OCI-LY1 (cell line): ENCODE data around the gene SLAMF7.

Experiments
- H2AFZ ChIP-seq: fragments of 200-600 bp; sonication (generic), shearing (Covaris generic); 2 replicates; pipeline ENCODE4 v1.6.0; 2014; ENCODE audit warnings: antibody characterized with exemption, mild to moderate bottlenecking, low read length
- H3F3A ChIP-seq: fragments of 200-600 bp; sonication (generic), shearing (Covaris generic); 2 replicates; pipeline ENCODE4 v1.6.0; 2014; ENCODE audit warnings: mild to moderate bottlenecking, antibody characterized with exemption, low read length, moderate library complexity; ENCODE audit not compliant: insufficient read depth
- H3K27ac ChIP-seq: fragments of 200-600 bp; sonication (generic); 2 replicates; pipeline ENCODE4 v1.5.1; 2014; ENCODE audit warnings: low read length, mixed run types, mild to moderate bottlenecking, low read depth; ENCODE audit not compliant: poor library complexity, severe bottlenecking
- H3K27me3 ChIP-seq: fragments of 200-600 bp; sonication (generic); 2 replicates; pipeline ENCODE4 v1.6.0; 2014; ENCODE audit warnings: antibody characterized with exemption, mild to moderate bottlenecking, low read length, moderate library complexity; ENCODE audit not compliant: insufficient read depth
- H3K36me3 ChIP-seq: fragments of 200-600 bp; sonication (generic); 2 replicates; pipeline ENCODE4 v1.6.1; 2014; ENCODE audit warnings: mild to moderate bottlenecking, antibody characterized with exemption, low read length, moderate library complexity, mixed read lengths; ENCODE audit not compliant: insufficient read depth
- H3K4me1 ChIP-seq: fragments of 200-600 bp; sonication (generic); 2 replicates; pipeline ENCODE4 v1.5.1; 2014; ENCODE audit warnings: mild to moderate bottlenecking, low read length, moderate library complexity; ENCODE audit not compliant: insufficient read depth, severe bottlenecking
- H3K4me2 ChIP-seq: fragments of 200-600 bp; sonication (generic), shearing (Covaris generic); 2 replicates; pipeline ENCODE4 v1.6.1; 2014; ENCODE audit warnings: low read length
- H3K4me3 ChIP-seq: fragments of 200-600 bp; sonication (generic); 2 replicates; pipeline ENCODE4 v1.5.1; 2014; ENCODE audit warnings: low read length, low read depth, mild to moderate bottlenecking, mixed read lengths; ENCODE audit not compliant: poor library complexity, severe bottlenecking
- H3K79me2 ChIP-seq: fragments of 200-600 bp; shearing (Covaris generic); 2 replicates; pipeline ENCODE4 v1.6.1; 2016; ENCODE audit warnings: mixed run types, low read length, mixed read lengths; ENCODE audit not compliant: insufficient read depth
- H3K9ac ChIP-seq: fragments of 200-600 bp; sonication (generic), shearing (Covaris generic); 2 replicates; pipeline ENCODE4 v1.6.1; 2014; ENCODE audit warnings: mild to moderate bottlenecking, low read length, mixed read lengths
- H3K9me2 ChIP-seq: fragments of 200-600 bp; sonication (generic), shearing (Covaris generic); 2 replicates; pipeline ENCODE4 v1.6.1; 2014; ENCODE audit warnings: low read depth, mild to moderate bottlenecking, low read length, mixed read lengths
- H3K9me3 ChIP-seq: fragments of 200-600 bp; shearing (Covaris generic); 2 replicates; pipeline ENCODE4 v1.6.1; 2014; ENCODE audit warnings: low read length, mixed read lengths
- H4K20me1 ChIP-seq: fragments of 200-600 bp; sonication (generic), shearing (Covaris generic); 2 replicates; pipeline ENCODE4 v1.6.0; 2016; ENCODE audit warnings: mild to moderate bottlenecking, low read length; ENCODE audit not compliant: insufficient read depth
- CTCF ChIP-seq: fragments of 200-600 bp; sonication (generic), shearing (Covaris generic); IDR thresholded peaks from 2 replicates; pipeline ENCODE4 v1.5.1; 2017; ENCODE audit warnings: mild to moderate bottlenecking, antibody characterized with exemption, low read length, moderate library complexity, mixed read lengths
- EZH2 ChIP-seq: fragments of 200-600 bp; sonication (generic), shearing (Covaris generic); IDR thresholded peaks from 2 replicates; pipeline ENCODE4 v1.8.0; 2017; ENCODE audit warnings: borderline replicate concordance, mixed run types, mild to moderate bottlenecking, antibody characterized with exemption, low read length, moderate library complexity, mixed read lengths

SLAMF7 gene

GRCh38 chr1:160789051-160789701 lies 50.1 kb downstream of the SLAMF7 start:
- Histone ChIP-seq H3K4me2 (peak overlapping the region; percentile 55), H3K36me3 (no peaks in the 10 kb centered on the region), H3K4me1 (peaks cover 21% of the 10 kb centered on the region), H3K9me3 (no peaks in the 10 kb centered on the region), H3K9ac (peak overlapping the region; percentile 51), H3K27ac (peak overlapping the region; percentile 88), H3F3A (peaks cover 8% of the 10 kb centered on the region; the same call in 1 of the 2 replicates), H2AFZ (peak overlapping the region; percentile 7; the same call in 1 of the 2 replicates), H3K27me3 (no peaks in the 10 kb centered on the region), H3K4me3 (peak overlapping the region; percentile 45), H4K20me1 (no peaks in the 10 kb centered on the region), H3K9me2 (no peaks in the 10 kb centered on the region), H3K79me2 (no peaks in the 10 kb centered on the region)
- TF ChIP-seq CTCF, result no peak
- no peak for TF ChIP-seq EZH2

- Histone ChIP-seq H3K9ac (peak overlapping the region; percentile 51), H4K20me1 (no peaks in the 10 kb centered on the region), H3K9me3 (no peaks in the 10 kb centered on the region), H3K27ac (peak overlapping the region; percentile 88), H3K4me1 (peaks cover 21% of the 10 kb centered on the region), H3K4me3 (peak overlapping the region; percentile 45), H2AFZ (peak overlapping the region; percentile 44), H3F3A (peaks cover 8% of the 10 kb centered on the region; the same call in 1 of the 2 replicates), H3K79me2 (no peaks in the 10 kb centered on the region), H3K4me2 (peak overlapping the region; percentile 55), H3K36me3 (no peaks in the 10 kb centered on the region), H3K9me2 (no peaks in the 10 kb centered on the region), H3K27me3 (no peaks in the 10 kb centered on the region)
- TF ChIP-seq CTCF, result no peak
Observed at GRCh38 chr1:160789702-160790611, 50.9 kb downstream of the SLAMF7 start.

- Histone ChIP-seq H3K9ac (no peak overlapping the region), H4K20me1 (no peaks in the 10 kb centered on the region), H2AFZ (no peak overlapping the region), H3F3A (peaks cover 8% of the 10 kb centered on the region; the same call in 1 of the 2 replicates), H3K36me3 (no peaks in the 10 kb centered on the region), H3K27ac (no peak overlapping the region), H3K27me3 (no peaks in the 10 kb centered on the region), H3K4me3 (no peak overlapping the region), H3K4me1 (peaks cover 57% of the 10 kb centered on the region), H3K79me2 (no peaks in the 10 kb centered on the region), H3K9me3 (no peaks in the 10 kb centered on the region), H3K4me2 (no peak overlapping the region), H3K9me2 (no peaks in the 10 kb centered on the region)
- TF ChIP-seq EZH2, result no peak
- TF ChIP-seq CTCF, result no peak
Observed at GRCh38 chr1:160794376-160794775, 55.3 kb downstream of the SLAMF7 start.
